ENCODE data around the gene SLC7A10.
"Not testable (repeated sequence)": the region's sequence is repeated elsewhere in the genome, so short reads cannot be mapped to it uniquely, and the experiment has no call there.

Gene SLC7A10

GRCh38 chr19:33236696-33237390 lies 11.2 kb upstream of the SLC7A10 start:
- DNase-seq, result no peak

DNA sequence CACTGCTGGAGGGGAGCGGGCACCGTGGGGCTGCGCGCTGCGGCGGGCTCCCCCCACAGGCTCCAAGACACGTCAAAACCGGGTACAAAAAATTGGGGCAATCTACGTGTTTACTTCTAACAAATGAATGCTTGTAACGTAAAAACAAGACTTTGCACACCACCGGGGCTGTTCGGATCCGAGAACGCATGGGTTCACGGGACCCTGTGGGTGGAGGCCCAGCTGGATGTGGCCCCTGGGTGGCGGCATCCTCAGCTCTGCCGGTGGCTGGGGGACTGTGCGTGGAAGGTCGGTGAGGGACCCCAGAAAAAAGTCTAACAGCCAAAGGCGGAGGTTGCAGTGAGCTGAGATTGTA lies 10.3 kb upstream of the SLC7A10 start:
- DNase-seq, result no peak

DNA sequence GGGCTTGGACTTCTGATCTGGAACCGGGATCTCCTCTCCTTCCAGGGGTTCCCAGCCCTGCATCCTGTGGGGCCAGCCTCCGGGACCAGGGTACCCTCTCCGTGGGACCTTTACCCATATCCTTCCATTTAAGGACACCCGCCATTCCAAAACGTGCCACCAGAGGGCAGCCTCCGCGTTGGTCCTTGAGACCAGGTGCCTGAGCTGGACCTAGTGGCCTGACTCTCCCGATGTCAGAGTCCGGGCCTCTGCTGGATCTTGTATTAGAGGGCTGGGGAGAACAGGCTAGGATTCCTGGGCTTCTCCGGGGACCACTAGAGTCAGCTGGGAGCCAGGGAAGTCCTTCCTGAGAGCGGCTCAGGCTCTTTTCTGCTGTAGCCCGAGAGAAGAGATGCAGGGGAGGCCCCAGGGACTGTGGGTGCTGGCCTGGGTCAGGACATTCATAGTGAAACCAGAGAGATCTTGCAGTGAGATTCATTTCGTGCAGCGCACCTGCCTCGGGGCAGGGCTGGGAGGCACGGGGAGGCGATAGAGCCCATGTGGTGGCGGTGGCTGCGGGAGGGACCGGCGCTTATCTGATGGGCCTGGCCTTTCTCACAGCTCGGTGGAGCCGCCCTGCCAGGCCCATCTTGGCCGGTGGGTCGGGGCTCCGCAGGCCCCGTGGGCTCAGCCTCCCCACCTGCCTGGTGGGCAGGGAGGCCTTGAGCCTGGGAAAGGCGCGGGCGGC lies 9.8 kb upstream of the SLC7A10 start:
- peak; percentile 33 for DNase-seq

DNA sequence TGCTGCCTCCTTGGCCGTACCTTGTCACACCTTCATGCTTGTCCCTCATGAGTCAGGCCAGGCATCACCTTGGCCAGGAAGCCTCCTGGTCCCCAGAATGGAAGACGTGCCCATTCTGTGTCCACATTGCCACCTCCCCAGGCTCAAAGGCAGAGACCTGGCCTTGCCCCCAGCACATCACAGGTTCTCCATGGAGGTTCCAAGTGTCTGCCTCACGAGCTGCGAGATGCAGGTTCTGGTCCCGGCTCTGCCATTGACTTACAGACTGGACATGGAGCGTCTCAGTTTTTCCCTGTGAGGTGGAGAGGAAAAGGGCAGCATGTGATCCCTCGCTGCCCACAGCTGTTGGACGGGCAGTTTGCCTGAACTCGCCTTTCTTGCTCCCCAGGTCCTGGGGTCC lies 9.1 kb upstream of the SLC7A10 start:
- no peak for DNase-seq

- no peak for DNase-seq
Observed at GRCh38 chr19:33234092-33234491, 8.4 kb upstream of the SLC7A10 start.

DNA sequence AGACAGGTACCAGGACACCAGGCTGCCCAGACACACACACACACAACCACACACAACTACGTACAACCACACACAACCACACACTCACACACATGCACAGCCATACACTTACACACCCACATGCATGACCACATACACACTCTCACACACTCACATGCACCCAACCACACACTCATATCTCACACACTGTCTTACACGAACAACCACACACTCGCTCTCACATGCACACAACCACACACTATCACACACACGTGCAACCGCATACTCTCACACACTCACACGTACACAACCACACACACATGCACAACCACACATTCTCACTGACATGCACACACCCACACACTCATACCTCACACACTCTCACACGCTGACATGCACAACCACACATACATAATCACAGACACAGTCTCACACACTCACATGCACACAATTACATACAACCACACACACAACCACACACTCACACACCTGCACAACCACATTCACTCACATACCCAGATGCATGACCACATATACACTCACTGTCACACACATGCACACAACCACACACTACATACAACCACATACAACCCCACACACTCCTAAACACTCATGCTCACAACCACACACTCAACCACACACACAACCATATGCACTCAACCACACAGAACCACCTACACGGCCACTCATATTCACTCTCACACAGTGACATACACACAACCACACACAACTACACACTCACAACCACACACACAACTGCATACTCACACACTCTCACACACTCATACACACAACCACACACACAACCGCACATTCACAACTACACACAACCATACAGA lies 7.6 kb upstream of the SLC7A10 start:
- no peak for DNase-seq

GRCh38 chr19:33232656-33233055 lies 7.0 kb upstream of the SLC7A10 start:
- no peak for DNase-seq

- DNase-seq, result no peak
Observed at GRCh38 chr19:33231511-33231910, 5.9 kb upstream of the SLC7A10 start.

DNA sequence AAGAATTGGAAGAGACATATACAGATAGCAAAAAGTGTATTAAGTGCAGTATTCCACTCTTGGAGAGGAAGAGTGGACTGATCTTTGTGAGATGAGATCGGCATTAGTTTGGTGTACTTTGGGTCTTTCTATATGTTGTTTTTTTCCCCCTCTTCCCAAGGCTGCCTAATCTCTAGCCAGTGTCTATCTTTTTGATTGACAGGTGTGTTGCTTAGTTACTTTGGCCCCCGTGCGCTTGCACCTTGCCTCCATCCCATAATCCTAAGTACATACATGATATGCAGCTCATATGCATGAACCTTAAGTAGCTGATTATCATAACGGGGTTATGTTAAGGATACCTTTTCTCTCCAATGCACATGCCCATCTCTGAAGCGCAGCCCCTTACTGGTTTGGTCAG lies 4.3 kb upstream of the SLC7A10 start:
- DNase-seq, result no peak

DNA sequence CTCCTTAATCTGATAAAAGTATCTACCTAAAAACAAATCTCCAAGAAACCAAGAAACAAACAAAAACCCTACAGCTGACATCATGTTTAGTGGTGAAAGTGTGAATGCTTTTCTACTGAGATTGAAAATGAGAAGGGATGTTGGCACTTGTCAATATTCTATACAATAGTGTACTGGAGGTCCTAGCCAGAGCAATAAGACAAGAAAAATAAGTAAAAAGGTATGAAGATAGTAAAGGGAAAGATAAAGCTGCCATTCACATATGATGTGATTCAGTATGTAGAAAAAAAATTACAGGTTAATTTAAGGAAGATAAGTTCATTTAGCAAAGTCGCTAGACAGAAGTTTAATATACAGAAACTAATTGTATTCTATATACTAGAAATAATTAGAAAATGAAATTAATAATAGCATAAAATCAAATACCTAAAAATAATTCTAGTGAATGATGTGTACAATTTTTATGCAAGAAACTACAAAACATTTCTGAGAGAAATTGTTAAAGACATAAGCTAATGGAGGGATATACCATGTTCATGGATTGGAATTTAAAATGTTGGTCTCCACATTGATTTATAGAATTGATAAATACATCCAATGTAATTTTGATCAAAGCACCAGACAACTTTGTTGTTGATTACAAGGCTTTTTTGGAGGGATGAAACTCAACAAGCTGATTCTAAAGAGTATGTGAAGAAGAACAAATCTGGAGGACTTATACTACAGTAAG lies 2.4 kb upstream of the SLC7A10 start:
- no peak for DNase-seq

- no peak for DNase-seq
Observed at GRCh38 chr19:33227242-33227650, 1.6 kb upstream of the SLC7A10 start.

- DNase-seq, result no peak
Observed at GRCh38 chr19:33226550-33227241, 1.0 kb upstream of the SLC7A10 start.

- no peak for DNase-seq
Observed at GRCh38 chr19:33224694-33225457, 774 bp downstream of the SLC7A10 start.

GRCh38 chr19:33222255-33222654 lies 3.4 kb downstream of the SLC7A10 start:
- DNase-seq, result not testable (repeated sequence)

DNA sequence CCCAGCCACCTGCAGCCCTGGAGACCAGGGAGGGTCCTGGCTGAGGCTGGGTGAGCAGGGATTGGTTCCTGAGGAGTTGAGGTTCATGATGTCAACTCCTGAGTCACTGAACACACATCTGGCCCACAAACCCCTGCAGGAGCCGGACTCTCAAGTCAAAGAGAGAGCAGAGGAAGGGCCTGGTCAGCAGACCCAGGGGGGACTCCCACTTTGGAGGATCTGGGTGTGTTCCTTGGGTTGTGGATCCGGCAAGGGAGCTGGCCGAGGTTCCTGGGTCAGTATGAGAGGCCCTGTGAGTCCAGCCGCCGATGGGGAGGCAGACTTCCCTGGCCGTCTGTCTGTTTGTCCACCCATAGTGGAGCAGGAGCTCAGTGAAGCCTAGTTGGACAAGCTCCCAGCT lies 4.0 kb downstream of the SLC7A10 start:
- DNase-seq, result no peak

DNA sequence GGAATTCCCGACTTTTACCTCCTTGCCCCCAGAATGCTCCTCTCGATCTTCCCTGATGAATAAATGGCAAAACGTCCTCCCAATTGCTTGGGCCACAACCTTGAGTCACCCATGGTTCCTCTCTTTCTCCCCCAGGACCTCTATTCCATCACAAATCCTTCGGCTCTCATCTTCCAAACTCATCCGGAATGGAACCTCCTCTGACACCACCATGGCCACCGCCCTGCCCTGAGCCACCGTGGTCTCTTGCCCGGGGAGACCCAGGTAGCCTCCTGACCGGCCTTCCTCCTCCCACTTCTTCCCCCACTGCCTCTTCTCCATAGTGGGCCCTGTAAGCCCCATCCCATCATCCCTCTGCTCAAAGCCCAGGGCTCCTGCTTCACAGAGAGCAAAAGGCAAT lies 4.9 kb downstream of the SLC7A10 start:
- no peak for DNase-seq

- DNase-seq, result no peak
Observed at GRCh38 chr19:33220115-33220514, 5.5 kb downstream of the SLC7A10 start.

DNA sequence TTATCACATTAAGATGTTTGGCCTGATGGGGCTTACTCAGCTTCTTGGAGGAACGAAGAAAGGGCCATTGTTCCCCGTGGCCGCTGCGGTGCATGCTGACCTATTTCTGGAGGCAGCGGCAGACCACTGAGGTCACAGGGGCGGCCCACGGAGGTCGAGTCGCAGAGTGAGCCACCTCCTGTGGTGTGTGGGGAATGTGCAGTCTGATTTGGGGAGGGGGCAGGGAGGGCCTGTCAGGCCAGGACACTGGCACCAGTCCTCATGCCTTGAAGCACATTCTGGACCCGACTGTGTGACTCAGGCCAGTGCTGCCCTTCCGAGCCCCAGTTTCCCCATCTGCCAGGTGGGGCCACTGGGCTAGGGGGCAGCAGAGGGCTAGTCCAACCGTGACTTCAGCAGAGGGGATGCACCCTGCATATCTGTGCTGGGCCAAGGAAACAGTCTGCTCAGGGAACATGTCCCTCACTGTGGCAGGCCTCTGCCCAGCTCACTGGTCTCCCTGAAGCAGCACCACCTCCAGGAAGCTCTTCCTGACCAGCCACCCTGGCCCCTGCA lies 6.3 kb downstream of the SLC7A10 start:
- no peak for DNase-seq

DNA sequence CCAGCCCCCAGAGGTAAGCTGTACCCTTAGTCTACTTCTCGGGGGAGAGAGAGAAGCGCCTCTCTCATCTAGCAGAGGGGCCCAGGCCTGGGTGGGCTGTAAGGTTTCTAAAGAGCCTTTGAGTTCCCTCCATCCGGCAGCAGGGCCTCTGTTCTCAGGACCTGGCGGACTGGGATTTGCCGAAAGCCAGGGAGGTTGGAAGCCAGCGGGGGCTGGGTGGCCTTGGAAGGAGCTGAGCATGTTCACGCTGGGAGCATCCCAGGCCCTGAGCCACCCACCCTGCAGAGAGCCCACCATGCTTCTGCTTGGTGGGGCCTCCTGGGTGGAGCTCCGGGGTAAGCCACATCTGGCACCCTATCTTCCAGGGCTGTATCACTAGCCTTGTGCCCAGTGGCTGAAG lies 7.8 kb downstream of the SLC7A10 start:
- DNase-seq, result no peak

- DNase-seq, result no peak
Observed at GRCh38 chr19:33216198-33216830, 9.3 kb downstream of the SLC7A10 start.
